HG03097 (cell line): ENCODE measurements around the gene FBXO7.

Experiments used
- ATAC-seq: cut with Tn5 transposase; IDR thresholded peaks from one replicate; pipeline ENCODE4 v1.9.1; 2021; ENCODE audit not compliant: unreplicated experiment, low FRiP score

Gene FBXO7

GRCh38 chr22:32528984-32529982 lies 54.7 kb downstream of the FBXO7 start:
- no peak for ATAC-seq

- no peak for ATAC-seq
Observed at GRCh38 chr22:32531228-32531627, 56.6 kb downstream of the FBXO7 start.

GRCh38 chr22:32531931-32532819 lies 57.6 kb downstream of the FBXO7 start:
- no peak for ATAC-seq

GRCh38 chr22:32532820-32533128 lies 58.2 kb downstream of the FBXO7 start:
- ATAC-seq, result no peak

- no peak for ATAC-seq
Observed at GRCh38 chr22:32533265-32534111, 58.9 kb downstream of the FBXO7 start.

- no peak for ATAC-seq
Observed at GRCh38 chr22:32534252-32535235, 59.9 kb downstream of the FBXO7 start.

GRCh38 chr22:32535531-32536190 lies 61.0 kb downstream of the FBXO7 start:
- ATAC-seq, result no peak

- no peak for ATAC-seq
Observed at GRCh38 chr22:32536352-32536751, 61.7 kb downstream of the FBXO7 start.

- ATAC-seq, result no peak
Observed at GRCh38 chr22:32538521-32538920, 63.9 kb downstream of the FBXO7 start.

GRCh38 chr22:32539631-32540421 lies 65.2 kb downstream of the FBXO7 start:
- ATAC-seq, result no peak

GRCh38 chr22:32541481-32541880 lies 66.9 kb downstream of the FBXO7 start:
- ATAC-seq, result no peak

- ATAC-seq, result no peak
Observed at GRCh38 chr22:32542066-32542676, 67.6 kb downstream of the FBXO7 start.

GRCh38 chr22:32542677-32543357 lies 68.2 kb downstream of the FBXO7 start:
- no peak for ATAC-seq

- ATAC-seq, result no peak
Observed at GRCh38 chr22:32544953-32545558, 70.4 kb downstream of the FBXO7 start.

GRCh38 chr22:32545801-32546200 lies 71.2 kb downstream of the FBXO7 start:
- no peak for ATAC-seq

GRCh38 chr22:32546496-32546895 lies 71.9 kb downstream of the FBXO7 start:
- no peak for ATAC-seq

GRCh38 chr22:32546935-32547334 lies 72.3 kb downstream of the FBXO7 start:
- ATAC-seq, result no peak
